ENCODE measurements around the gene OR5L1. TPM values are rescaled to one million over a fixed set of nuclear protein-coding genes. Genes with fewer than 3 reads are reported as not detected.

The OR5L1 gene
- total RNA-seq (2014; rRNA removed; shearing (Covaris generic)), result not detected in 2 replicates
- polyA plus RNA-seq (2015; cell fraction: cytosol; rRNA removed), result not detected in 2 replicates
- not detected in 2 replicates for polyA plus RNA-seq (2015; cell fraction: nucleus; rRNA removed)

- DNase-seq (ENCODE audit: low read depth, low spot score), result no peak
- in situ Hi-C loops (cut with HindIII; ENCODE audit: low pct_unique_long_range_greater_than_20kb, low sequenced_read_pairs), result no loop called here
Measured at GRCh38 chr11:55811067-55811466, at the start of gene OR5L1. Gene OR5L1 (plus strand): TSS chr11:55811367. CDS start chr11:55811467, 100 bp downstream.

- no peak for DNase-seq (ENCODE audit: low read depth, low spot score)
- in situ Hi-C loops (cut with HindIII; ENCODE audit: low pct_unique_long_range_greater_than_20kb, low sequenced_read_pairs), result no loop called here
Measured at GRCh38 chr11:55773138-55773537, 38.0 kb upstream of the OR5L1 start, which contains the start of gene OR5D13. Gene OR5D13 (plus strand): TSS chr11:55773438. CDS start chr11:55773438, 0 bp downstream.

GRCh38 chr11:55791606-55792005 is 19.6 kb upstream of the OR5L1 start:
- DNase-seq (ENCODE audit: low read depth, low spot score), result no peak
- in situ Hi-C loops (cut with HindIII; ENCODE audit: low pct_unique_long_range_greater_than_20kb, low sequenced_read_pairs), result no loop called here

GRCh38 chr11:55793321-55793720 is 17.8 kb upstream of the OR5L1 start:
- in situ Hi-C loops (cut with HindIII; ENCODE audit: low pct_unique_long_range_greater_than_20kb, low sequenced_read_pairs), result no loop called here
- peak; percentile 92 for DNase-seq (ENCODE audit: low read depth, low spot score)

GRCh38 chr11:55795256-55795655 is 15.9 kb upstream of the OR5L1 start, which contains the start of gene OR5D14:
Gene OR5D14 (plus strand): TSS chr11:55795556. CDS start chr11:55795556, 0 bp downstream.
- in situ Hi-C loops (cut with HindIII; ENCODE audit: low pct_unique_long_range_greater_than_20kb, low sequenced_read_pairs), result no loop called here

GRCh38 chr11:55806248-55806647 is 4.9 kb upstream of the OR5L1 start:
- no peak for DNase-seq (ENCODE audit: low read depth, low spot score)
- in situ Hi-C loops (cut with HindIII; ENCODE audit: low pct_unique_long_range_greater_than_20kb, low sequenced_read_pairs), result no loop called here

More at GRCh38 chr11:55795256-55795655, 15.9 kb upstream of the OR5L1 start, which contains the start of gene OR5D14:
- no peak for DNase-seq (ENCODE audit: low read depth, low spot score)

GRCh38 chr11:55819330-55819729 is 8.2 kb downstream of the OR5L1 start, which contains the start of gene OR5D18:
Gene OR5D18 (plus strand): TSS chr11:55819630. CDS start chr11:55819630, 0 bp downstream.
- in situ Hi-C loops (cut with HindIII; ENCODE audit: low pct_unique_long_range_greater_than_20kb, low sequenced_read_pairs), result no loop called here

GRCh38 chr11:55826919-55827318 is 15.8 kb downstream of the OR5L1 start, which contains the start of gene OR5L2:
Gene OR5L2 (plus strand): TSS chr11:55827219. CDS start chr11:55827219, 0 bp downstream.
- no peak for DNase-seq (ENCODE audit: low read depth, low spot score)
- in situ Hi-C loops (cut with HindIII; ENCODE audit: low pct_unique_long_range_greater_than_20kb, low sequenced_read_pairs), result no loop called here

More at GRCh38 chr11:55819330-55819729, 8.2 kb downstream of the OR5L1 start, which contains the start of gene OR5D18:
- no peak for DNase-seq (ENCODE audit: low read depth, low spot score)

- no peak for DNase-seq (ENCODE audit: low read depth, low spot score)
- in situ Hi-C loops (cut with HindIII; ENCODE audit: low pct_unique_long_range_greater_than_20kb, low sequenced_read_pairs), result no loop called here
Measured at GRCh38 chr11:55838452-55838851, 27.3 kb downstream of the OR5L1 start, which contains the start of gene OR5D16. Gene OR5D16 (plus strand): TSS chr11:55838752. CDS start chr11:55838752, 0 bp downstream.

GRCh38 chr11:55847453-55847852 is 36.3 kb downstream of the OR5L1 start:
- in situ Hi-C loops (cut with HindIII; ENCODE audit: low pct_unique_long_range_greater_than_20kb, low sequenced_read_pairs), result no loop called here
- no peak for DNase-seq (ENCODE audit: low read depth, low spot score)

- DNase-seq (ENCODE audit: low read depth, low spot score), result no peak
- in situ Hi-C loops (cut with HindIII; ENCODE audit: low pct_unique_long_range_greater_than_20kb, low sequenced_read_pairs), result no loop called here
Measured at GRCh38 chr11:55849037-55849436, 37.9 kb downstream of the OR5L1 start.

GRCh38 chr11:55852141-55852540 is 41.0 kb downstream of the OR5L1 start:
- in situ Hi-C loops (cut with HindIII; ENCODE audit: low pct_unique_long_range_greater_than_20kb, low sequenced_read_pairs), result no loop called here
- DNase-seq (ENCODE audit: low read depth, low spot score), result no peak

- peak; percentile 4 for DNase-seq (ENCODE audit: low read depth, low spot score)
- in situ Hi-C loops (cut with HindIII; ENCODE audit: low pct_unique_long_range_greater_than_20kb, low sequenced_read_pairs), result no loop called here
Measured at GRCh38 chr11:55854704-55855103, 43.5 kb downstream of the OR5L1 start.

Other genes starting within 250 kb of the OR5L1 start
- gene OR4C16, start 239.2 kb upstream of the OR5L1 start, total RNA-seq (2014; rRNA removed; shearing (Covaris generic)), result not detected in 2 replicates
- not detected in 2 replicates for gene OR4C11, start 203.7 kb upstream of the OR5L1 start, total RNA-seq (2014; rRNA removed; shearing (Covaris generic))
- gene OR4P4, start 176.3 kb upstream of the OR5L1 start, total RNA-seq (2014; rRNA removed; shearing (Covaris generic)), result not detected in 2 replicates
- gene OR4S2, start 163.0 kb upstream of the OR5L1 start, total RNA-seq (2014; rRNA removed; shearing (Covaris generic)), result not detected in 2 replicates
- gene OR4C6, start 149.2 kb upstream of the OR5L1 start, total RNA-seq (2014; rRNA removed; shearing (Covaris generic)), result not detected in 2 replicates
- not detected in 2 replicates for gene OR5D13, start 37.9 kb upstream of the OR5L1 start, total RNA-seq (2014; rRNA removed; shearing (Covaris generic))
- 0.37 TPM in 1 of 2 replicates, not detected in the other for gene OR5D14, start 15.8 kb upstream of the OR5L1 start, total RNA-seq (2014; rRNA removed; shearing (Covaris generic))
- gene OR5D18, start 8.3 kb downstream of the OR5L1 start, total RNA-seq (2014; rRNA removed; shearing (Covaris generic)), result not detected in 2 replicates
- gene OR5L2, start 15.9 kb downstream of the OR5L1 start, total RNA-seq (2014; rRNA removed; shearing (Covaris generic)), result not detected in 2 replicates
- not detected in 2 replicates for gene OR5D16, start 27.4 kb downstream of the OR5L1 start, total RNA-seq (2014; rRNA removed; shearing (Covaris generic))
- 23.7 and 23.9 TPM in 2 replicates for gene TRIM51, start 71.9 kb downstream of the OR5L1 start, total RNA-seq (2014; rRNA removed; shearing (Covaris generic))
- gene OR5W2, start 103.2 kb downstream of the OR5L1 start, total RNA-seq (2014; rRNA removed; shearing (Covaris generic)), result not detected in 2 replicates
- gene OR5I1, start 125.0 kb downstream of the OR5L1 start, total RNA-seq (2014; rRNA removed; shearing (Covaris generic)), result not detected in 2 replicates
- gene OR10AG1, start 158.6 kb downstream of the OR5L1 start, total RNA-seq (2014; rRNA removed; shearing (Covaris generic)), result not detected in 2 replicates
- gene OR5F1, start 183.3 kb downstream of the OR5L1 start, total RNA-seq (2014; rRNA removed; shearing (Covaris generic)), result not detected in 2 replicates
- gene OR5AS1, start 216.3 kb downstream of the OR5L1 start, total RNA-seq (2014; rRNA removed; shearing (Covaris generic)), result not detected in 2 replicates